Anterior cingulate cortex (tissue), 58 donors: ENCODE data around the gene BAHCC1.
A peak's percentile ranks its signal among the peaks of the same experiment; 100 is the strongest.

Experiments used
- DNase-seq, 58 donors: peaks; one replicate each; lab custom pipeline; 2025; lab: John Stamatoyannopoulos, UW

BAHCC1 gene

GRCh38 chr17:81393684-81394376 is 1.4 kb upstream of the BAHCC1 start:
- peak; percentile 85 to 100 (median 99) for DNase-seq

GRCh38 chr17:81394377-81394920 is 808 bp upstream of the BAHCC1 start:
- DNase-seq: no peak

- peak in 1 of 58 donors; percentile 14 for DNase-seq
Measured at GRCh38 chr17:81395600-81396277, 482 bp downstream of the BAHCC1 start.

GRCh38 chr17:81396278-81396721 is 1.0 kb downstream of the BAHCC1 start:
- DNase-seq: peak in 5 of 58 donors; percentile 35 to 68 (median 58)

GRCh38 chr17:81396722-81397313 is 1.6 kb downstream of the BAHCC1 start:
- DNase-seq: peak in 14 of 58 donors; percentile 33 to 71 (median 59)

DNA sequence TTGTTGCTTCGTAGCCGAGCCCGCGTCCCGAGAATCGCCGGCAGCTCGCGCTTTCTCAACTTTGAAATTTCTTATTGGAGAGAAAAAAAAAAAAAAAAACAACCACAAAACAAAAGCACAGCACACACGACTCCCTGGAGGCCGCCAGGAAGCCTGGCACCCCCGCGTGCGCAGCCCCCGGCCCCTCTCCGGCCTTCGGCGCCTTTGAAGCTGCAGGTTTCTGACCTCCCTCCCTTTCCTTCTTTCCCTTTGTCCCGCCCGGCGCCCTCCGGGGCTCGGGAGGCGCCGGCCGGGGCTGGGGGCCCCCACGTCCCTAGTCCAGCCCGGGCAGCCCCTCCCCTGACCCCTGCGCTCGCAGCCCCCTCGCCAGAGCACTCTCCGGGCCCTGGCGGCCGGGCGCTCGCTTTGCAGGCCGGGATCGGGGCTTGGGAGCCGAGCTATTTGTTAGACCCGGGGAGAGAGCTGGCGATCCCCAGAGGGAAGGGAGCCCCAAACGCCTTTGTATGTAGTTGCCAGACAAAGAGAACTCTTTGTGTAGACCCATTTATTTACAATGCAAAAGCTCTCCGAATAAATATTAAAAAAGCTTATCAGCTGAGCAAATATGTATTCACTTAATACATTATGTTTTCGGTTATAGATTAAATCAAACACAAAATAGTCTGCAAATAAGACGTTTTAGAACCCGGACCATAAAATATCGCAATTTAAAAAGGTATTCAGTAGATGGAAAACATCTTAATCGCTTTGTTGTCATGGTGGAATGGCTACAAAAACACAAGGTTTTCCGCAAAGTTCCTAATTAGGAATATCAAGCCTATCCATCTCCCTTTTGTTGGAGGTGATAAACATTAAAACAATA is 2.3 kb downstream of the BAHCC1 start:
- peak in 16 of 58 donors; percentile 14 to 69 (median 34) for DNase-seq

DNA sequence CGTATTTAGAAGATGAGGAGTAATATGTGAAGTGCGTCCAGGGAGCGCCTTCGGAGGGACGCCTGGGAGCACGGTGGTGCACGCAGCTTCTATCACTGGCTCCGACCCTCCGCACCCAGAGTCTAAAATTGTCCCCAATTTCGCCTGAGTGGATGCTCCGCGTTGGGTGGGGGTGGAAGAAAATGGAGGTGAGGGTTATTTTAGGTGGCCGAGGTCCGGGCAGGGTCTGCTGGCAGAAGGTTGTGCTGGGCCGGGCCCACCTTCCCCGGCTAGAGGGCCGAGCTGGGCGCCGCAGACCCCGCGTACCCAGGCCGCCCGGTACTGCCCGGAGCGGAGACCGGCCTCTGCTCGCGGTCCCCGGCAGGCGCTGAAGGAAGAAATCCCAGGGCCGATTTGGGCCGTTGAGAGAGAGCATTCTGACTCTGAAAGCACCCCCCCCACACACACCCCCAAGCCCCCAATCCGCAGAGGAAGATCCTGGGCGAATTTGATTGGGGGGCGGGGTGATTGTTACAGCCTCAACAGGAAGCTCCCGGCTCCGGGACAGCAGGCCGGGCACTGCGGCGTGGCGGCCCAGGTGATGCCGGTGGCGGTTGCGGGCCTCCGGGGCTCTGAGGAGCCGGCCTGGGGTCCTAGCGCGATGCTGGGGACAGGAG is 3.0 kb downstream of the BAHCC1 start:
- peak in 15 of 58 donors; percentile 20 to 63 (median 33) for DNase-seq

DNA sequence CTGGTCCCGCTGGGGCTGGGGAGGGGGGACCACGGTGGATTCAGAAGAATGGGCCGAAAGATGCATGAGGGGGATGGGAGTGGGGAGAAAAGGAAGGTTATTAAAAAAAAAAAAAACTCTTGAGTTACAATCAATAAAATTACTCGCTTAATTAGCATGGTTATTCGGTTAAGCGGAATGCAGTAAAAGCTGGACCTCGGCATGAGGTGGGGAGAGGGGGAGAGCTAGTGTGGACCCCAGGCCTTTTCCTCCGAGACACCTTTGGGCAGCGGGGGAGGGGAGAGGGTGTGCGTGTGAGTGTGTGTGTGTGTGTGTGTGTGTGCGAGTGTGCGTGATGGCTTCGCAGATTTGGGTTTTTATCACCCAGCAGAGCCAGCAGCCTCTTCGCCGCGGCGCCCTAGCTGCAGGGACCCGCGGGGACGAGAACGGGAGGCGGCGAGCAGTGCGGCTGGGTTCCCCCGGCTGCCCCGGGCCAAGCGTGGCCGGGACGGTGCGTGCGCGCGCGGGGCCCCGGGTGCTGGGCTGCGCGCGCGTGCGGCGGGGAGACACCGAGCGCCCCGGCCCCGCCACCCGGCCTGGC is 3.7 kb downstream of the BAHCC1 start:
- peak in 5 of 58 donors; percentile 35 to 57 (median 50) for DNase-seq

GRCh38 chr17:81399481-81400153 is 4.4 kb downstream of the BAHCC1 start:
- peak in 5 of 58 donors; percentile 43 to 75 (median 50) for DNase-seq

DNA sequence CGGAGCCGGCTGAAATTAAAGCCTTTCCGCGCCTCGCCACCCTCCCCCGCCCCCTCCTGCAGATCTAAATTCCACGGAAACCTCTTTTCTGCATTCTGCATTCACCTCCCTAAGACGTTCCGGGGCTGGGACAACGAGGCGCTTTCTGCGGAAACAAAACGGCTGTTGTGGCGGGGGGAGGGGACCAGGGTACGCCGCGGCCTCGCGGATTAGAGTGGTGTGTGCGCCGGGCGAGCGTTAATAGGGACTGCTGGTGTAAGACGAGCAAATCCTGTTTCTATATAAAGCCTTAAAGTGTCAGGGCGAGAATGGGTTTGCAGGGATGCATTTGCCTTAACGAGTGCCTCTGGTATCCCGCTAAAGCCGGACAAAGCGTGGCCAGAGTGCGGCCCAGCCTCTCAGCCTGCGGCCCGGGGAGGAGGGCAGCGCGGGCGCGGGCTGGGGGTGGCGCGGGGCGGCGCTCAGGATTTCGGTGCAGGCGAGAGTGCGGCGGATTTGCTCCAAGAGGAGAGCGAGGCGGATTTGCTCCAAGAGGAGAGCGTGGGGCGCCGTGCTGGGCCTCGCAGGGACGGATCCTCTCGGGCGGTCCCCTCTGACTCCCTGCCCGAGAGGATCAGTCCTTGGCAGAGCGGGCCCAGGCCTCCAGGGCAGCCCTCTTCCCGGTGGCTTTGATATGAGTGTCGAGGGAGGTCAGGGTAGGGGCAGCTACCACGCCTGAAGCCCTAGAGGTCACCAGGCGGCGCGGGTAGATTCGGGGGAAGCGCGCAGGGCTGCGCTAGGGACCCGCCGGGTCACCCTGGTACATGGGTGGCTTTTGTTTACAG is 5.1 kb downstream of the BAHCC1 start:
- DNase-seq: peak in 44 of 58 donors; percentile 23 to 80 (median 58)

DNA sequence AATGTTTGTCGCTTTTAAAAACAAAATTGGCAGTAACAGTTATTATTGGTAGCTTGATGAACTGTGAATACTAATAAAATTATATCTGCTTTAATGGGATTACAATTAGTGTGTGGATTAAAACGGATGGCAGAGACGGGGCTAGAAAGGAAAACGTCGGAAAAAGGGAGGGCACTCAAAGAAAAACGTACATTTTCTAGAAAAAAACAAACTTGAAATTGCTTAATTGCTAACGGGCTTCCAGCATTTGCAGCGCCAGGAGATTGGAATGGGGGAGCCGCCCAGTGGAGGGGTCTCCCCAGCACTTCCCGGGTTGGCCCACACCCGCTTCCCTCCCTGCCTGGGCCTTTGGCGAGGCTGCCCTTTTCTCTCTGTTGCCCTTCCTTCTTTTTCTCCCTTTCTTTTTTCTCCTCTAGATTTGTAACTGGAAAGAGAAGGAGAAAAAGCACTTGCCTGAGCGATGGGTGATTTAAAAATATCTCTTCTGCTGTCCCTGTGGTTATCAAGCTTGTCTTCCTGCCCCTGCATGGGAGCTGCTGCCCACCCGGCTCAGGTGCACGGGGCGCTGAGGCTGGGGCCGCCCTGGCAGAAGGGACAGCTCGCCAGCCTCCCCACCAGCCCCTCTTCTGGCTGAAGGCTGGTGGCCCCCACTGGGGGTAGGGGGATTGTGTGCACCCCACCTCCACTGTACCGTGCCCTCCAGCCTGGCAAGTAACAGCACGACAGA is 5.9 kb downstream of the BAHCC1 start:
- peak in 1 of 58 donors; percentile 14 for DNase-seq

DNA sequence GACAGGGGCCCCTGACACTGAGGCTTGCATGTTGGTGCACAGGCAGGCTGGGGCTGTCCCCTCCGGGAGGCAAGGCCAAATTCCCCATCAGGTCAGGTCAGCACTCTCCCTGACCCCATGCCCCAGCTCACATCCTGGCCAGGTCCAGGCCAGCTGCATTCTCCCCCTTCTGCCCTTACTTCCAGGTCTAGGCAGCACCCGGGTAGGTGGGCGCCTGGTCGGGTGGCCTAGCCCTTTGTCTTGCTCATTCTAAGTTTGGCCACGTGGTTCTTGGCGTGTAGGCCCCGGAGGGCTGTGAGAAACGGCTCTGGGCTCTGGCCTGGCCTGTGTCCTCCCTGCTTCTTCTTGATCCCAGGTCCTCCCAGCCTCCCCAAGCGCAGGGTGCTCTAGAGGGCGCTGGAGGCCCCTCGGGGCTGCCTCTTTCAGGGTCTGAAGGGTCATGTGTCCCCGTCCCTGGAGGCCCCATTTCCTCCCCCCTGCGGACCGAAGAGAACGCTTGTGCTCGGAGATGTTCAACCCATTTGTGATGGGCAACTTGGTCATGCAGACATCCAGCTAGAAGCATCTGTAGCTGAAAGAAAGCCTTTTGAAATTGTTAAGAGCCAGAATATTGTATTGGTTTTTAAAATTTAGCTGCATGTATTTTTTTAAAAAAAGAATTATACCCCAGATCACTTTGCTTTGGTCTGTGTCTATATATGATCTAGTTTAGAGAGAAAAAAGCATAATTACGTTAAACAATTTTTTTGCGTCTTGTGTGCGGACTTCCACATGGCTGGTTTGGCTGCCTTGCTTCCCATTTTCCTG is 6.7 kb downstream of the BAHCC1 start:
- peak in 21 of 58 donors; percentile 12 to 60 (median 32) for DNase-seq

DNA sequence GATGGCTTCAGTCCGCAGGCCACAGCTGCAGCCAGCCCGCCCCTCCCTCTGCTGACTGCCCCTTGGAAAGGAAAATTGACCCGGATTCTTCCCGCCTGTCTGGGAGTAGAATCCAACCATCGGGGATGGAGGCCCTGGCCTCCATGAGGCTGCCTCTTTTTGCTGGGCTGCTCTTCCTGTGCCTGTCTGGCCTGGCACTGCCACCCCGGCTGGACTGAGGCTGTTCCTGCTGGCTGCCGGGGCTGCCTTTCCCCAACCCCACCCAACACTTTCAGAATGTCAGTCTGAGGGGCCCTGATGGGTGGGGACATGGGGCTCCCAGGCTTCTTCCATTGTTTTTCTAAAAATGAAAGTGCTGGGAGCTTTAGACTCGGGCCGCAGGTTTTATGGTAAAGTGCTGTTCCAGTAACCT is 7.3 kb downstream of the BAHCC1 start:
- peak in 1 of 58 donors; percentile 16 for DNase-seq

- no peak for DNase-seq
Measured at GRCh38 chr17:81402981-81403467, 7.8 kb downstream of the BAHCC1 start.

DNA sequence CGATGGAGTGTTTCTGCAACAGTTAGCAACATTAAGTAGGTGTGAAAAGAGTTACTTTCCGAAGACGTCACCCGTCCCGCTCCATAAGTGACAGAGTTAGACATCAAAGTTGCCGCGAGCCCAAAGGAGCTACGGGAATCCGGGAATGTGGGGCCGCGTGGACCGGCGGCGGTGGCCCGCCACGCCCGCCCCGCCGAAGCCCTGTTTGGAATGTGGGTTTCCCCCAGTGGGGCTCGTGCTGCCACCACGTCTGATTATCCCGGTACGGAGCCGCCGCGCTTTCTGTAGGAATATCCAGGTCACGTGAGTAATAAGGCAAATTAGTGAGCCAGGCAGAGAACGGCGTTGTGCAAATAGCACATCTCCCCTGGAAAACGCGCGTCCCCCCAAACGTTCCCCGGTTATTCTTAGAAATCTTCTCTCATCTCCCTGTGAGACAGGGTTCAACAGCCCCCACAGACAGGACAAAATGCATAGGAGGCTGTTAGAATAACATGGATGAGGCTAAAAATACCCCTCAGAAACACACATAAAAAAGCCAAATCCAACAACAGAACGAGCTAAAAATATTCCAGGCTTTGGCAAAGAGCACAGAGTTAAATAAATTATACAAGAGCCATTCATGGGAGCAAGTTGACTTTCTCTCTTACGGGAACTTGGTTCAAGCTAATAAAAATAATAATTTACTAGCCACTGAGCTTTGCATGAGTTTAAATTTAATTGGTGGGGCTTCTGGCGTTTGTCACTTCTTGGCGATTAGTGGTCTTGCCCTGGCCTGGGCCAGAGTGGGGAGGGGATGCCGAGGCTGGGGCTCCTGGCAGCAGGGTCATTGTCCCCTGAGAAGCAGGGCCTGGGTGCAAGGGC is 8.6 kb downstream of the BAHCC1 start:
- no peak for DNase-seq
